RWPE2 (cell line): ENCODE measurements around the gene RAB13.
"Not testable (repeated sequence)": the region's sequence is repeated elsewhere in the genome, so short reads cannot be mapped to it uniquely, and the experiment has no call there.

Experiments used
- ATAC-seq: fragments of 200-7000 bp; cut with Tn5 transposase; 3 replicates; pipeline ENCODE4 v1.9.1; 2021; ENCODE audit warnings: low read depth
- DNase-seq: peaks from one replicate; pipeline ENCODE4 v3.0.0-alpha.2; 2020; ENCODE audit warnings: low spot score
- H3K27ac ChIP-seq: fragments of 450-650 bp; 2 replicates; pipeline ENCODE4 v1.5.1; 2017; ENCODE audit warnings: mild to moderate bottlenecking; ENCODE audit not compliant: poor library complexity, severe bottlenecking
- H3K27me3 ChIP-seq: fragments of 250-450 bp; sonication (Bioruptor Pico); 2 replicates; pipeline ENCODE4 v1.5.1; 2021; ENCODE audit warnings: mild to moderate bottlenecking, moderate library complexity; ENCODE audit not compliant: insufficient read depth, poor library complexity, severe bottlenecking
- H3K36me3 ChIP-seq: fragments of 250-450 bp; sonication (Bioruptor Pico); 2 replicates; pipeline ENCODE4 v1.5.1; 2020; ENCODE audit warnings: low read depth, mild to moderate bottlenecking, moderate library complexity
- H3K4me1 ChIP-seq: fragments of 250-450 bp; sonication (Bioruptor Pico); 2 replicates; pipeline ENCODE4 v1.5.1; 2021; ENCODE audit warnings: mild to moderate bottlenecking, moderate library complexity; ENCODE audit not compliant: insufficient read depth, poor library complexity, severe bottlenecking
- H3K4me3 ChIP-seq: fragments of 250-450 bp; sonication (Bioruptor Pico); 2 replicates; pipeline ENCODE4 v1.5.1; 2021; ENCODE audit warnings: mild to moderate bottlenecking, moderate library complexity; ENCODE audit not compliant: severe bottlenecking
- H3K9me3 ChIP-seq: fragments of 250-450 bp; sonication (Bioruptor Pico); 2 replicates; pipeline ENCODE4 v1.5.1; 2021; ENCODE audit warnings: mild to moderate bottlenecking, moderate library complexity; ENCODE audit not compliant: severe bottlenecking
- TF ChIP-seq, protein P1 (sequence below): fragments of 450-650 bp; IDR thresholded peaks from one replicate; pipeline ENCODE4 v1.5.1; 2017; ENCODE audit warnings: mild to moderate bottlenecking, moderate library complexity; ENCODE audit not compliant: poor library complexity, severe bottlenecking

The RAB13 gene

DNA sequence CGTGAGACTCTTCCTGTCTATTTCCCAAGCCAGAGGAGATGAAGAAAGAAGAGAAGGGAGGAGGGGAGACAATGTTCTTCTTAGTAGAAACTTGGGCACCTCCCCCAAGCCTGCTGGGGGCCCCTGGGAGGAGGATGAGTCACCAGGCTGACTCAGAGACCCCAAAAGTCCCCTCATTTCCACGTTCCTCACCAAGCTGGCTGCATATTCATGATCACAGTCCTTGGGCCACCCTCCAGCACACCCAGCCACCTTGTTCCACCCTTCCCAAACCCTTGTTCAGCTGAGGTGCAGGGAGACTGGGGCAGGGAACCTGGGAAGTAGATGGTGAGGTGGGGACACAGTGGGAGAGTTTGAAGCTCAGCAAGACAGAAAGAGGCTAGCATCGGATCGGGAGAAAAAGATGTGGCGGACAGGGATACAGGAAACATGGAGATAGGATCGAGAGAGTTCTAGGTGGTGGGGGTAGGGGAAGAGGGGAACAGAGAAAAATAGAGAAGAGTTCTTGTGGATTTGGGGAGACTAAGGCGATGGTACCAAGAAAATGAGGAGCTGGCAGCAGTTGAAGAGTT, 712 bp downstream of the RAB13 start:
- no peak for DNase-seq
- TF ChIP-seq, protein P1, sequence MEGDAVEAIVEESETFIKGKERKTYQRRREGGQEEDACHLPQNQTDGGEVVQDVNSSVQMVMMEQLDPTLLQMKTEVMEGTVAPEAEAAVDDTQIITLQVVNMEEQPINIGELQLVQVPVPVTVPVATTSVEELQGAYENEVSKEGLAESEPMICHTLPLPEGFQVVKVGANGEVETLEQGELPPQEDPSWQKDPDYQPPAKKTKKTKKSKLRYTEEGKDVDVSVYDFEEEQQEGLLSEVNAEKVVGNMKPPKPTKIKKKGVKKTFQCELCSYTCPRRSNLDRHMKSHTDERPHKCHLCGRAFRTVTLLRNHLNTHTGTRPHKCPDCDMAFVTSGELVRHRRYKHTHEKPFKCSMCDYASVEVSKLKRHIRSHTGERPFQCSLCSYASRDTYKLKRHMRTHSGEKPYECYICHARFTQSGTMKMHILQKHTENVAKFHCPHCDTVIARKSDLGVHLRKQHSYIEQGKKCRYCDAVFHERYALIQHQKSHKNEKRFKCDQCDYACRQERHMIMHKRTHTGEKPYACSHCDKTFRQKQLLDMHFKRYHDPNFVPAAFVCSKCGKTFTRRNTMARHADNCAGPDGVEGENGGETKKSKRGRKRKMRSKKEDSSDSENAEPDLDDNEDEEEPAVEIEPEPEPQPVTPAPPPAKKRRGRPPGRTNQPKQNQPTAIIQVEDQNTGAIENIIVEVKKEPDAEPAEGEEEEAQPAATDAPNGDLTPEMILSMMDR: no peak
- peak; percentile 2; the same call in 1 of the 3 replicates for ATAC-seq
- Histone ChIP-seq H3K4me3 (peak overlapping the region; percentile 40), H3K27ac (peak overlapping the region; percentile 71), H3K27me3 (no peaks in the 10 kb centered on the region), H3K9me3 (no peaks in the 10 kb centered on the region), H3K36me3 (peaks cover 22% of the 10 kb centered on the region), H3K4me1 (peaks cover 12% of the 10 kb centered on the region)

DNA sequence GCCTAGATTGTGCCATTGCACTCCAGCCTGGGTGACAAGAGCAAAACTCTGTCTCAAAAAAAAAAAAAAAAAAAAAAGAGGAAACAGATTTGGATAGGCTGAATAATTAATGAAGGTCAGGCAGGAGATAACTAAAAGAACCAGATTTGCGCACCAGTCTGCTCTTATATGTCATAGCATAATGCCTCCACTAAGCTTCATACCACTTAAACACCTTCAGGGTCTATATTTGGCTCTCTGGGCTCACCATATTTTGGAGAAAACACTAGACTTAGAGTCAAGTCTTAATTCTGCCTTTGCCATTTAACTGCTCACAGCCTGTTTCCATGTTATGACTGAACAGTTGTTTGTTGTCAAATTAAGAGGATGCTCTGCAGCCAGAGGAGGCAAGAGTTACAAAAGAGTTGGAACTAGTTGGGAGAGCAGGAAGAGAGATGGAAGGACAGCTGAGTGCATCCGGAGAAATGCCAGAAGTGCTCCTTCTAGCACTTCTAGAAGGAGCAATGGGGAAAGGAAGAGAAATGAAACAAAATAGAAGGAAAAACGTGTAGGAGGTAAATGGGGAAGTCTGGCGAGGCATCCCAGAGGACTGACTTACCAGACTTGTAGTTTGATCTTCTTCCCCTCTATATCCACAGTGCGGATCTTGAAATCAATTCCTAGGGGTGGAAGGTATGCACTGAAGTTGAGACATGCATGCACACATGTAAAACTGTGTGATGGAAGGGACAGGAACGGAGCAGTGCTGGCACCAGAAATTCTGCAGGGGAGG, 1.8 kb downstream of the RAB13 start:
- H3K4me3 ChIP-seq: no peak overlapping the region

GRCh38 chr1:153981735-153982134, 4.4 kb downstream of the RAB13 start:
- not testable (repeated sequence) for H3K4me3 ChIP-seq, ATAC-seq, DNase-seq, H3K27me3 ChIP-seq, H3K27ac ChIP-seq, H3K4me1 ChIP-seq, H3K9me3 ChIP-seq
- H3K36me3 ChIP-seq: peaks cover 27% of the 10 kb centered on the region

More for the DNA sequence above, 1.8 kb downstream of the RAB13 start:
- Histone ChIP-seq H3K9me3 (no peaks in the 10 kb centered on the region), H3K36me3 (peaks cover 22% of the 10 kb centered on the region), H3K27ac (peak overlapping the region; percentile 71), H3K27me3 (no peaks in the 10 kb centered on the region), H3K4me1 (peaks cover 8% of the 10 kb centered on the region)
- no peak for DNase-seq
- ATAC-seq: no peak
- TF ChIP-seq, protein P1: no peak

GRCh38 chr1:153979091-153979490, 7.0 kb downstream of the RAB13 start:
- not testable (repeated sequence) for H3K27ac ChIP-seq, H3K27me3 ChIP-seq, DNase-seq, ATAC-seq, H3K4me1 ChIP-seq, H3K9me3 ChIP-seq, H3K4me3 ChIP-seq
- peaks cover 45% of the 10 kb centered on the region for H3K36me3 ChIP-seq

DNA sequence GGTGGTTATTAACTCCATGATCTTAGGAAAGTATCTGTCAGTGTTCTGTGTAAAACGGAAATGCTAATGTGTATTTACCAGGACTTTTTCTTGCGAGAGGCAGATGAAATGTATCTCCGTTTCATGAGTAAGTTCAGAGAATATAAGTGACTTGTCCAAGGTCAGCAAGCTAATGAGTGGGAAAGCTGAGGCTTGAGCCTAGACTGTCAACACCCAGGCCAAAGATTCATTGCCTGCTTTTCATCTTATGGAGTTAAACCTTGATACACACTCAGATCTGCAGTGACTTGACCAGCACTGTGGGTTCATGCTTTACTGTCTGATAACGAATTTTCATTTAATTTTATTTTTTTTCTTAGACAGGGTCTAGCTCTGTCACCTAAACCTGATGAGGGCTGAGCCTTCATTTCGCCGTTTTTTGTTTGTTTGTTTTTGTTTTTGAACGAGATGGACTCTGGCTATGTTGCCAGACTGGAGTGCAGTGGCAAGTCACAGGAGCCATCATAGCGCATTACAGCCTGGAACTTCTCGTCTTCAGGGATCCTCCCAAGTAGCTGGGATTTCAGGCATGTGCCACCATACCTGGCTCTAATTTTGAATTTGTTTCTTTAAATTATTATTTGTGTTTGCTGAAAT, 7.7 kb downstream of the RAB13 start:
- Histone ChIP-seq H3K4me3 (peak overlapping the region; percentile 72), H3K27me3 (no peaks in the 10 kb centered on the region), H3K4me1 (peaks cover 3% of the 10 kb centered on the region), H3K9me3 (no peaks in the 10 kb centered on the region), H3K27ac (peak overlapping the region; percentile 45), H3K36me3 (peaks cover 42% of the 10 kb centered on the region)
- TF ChIP-seq, protein P1: no peak
- ATAC-seq (no peak), DNase-seq (no peak)
